Measurements from ENCODE around the gene SAMM50. TPM values are rescaled to one million over a fixed set of nuclear protein-coding genes. Genes with fewer than 3 reads are reported as not detected.
"Not testable (repeated sequence)": the region's sequence is repeated elsewhere in the genome, so short reads cannot be mapped to it uniquely, and the experiment has no call there.

The SAMM50 gene
- total RNA-seq, 1 donor: 12.9 TPM

DNA sequence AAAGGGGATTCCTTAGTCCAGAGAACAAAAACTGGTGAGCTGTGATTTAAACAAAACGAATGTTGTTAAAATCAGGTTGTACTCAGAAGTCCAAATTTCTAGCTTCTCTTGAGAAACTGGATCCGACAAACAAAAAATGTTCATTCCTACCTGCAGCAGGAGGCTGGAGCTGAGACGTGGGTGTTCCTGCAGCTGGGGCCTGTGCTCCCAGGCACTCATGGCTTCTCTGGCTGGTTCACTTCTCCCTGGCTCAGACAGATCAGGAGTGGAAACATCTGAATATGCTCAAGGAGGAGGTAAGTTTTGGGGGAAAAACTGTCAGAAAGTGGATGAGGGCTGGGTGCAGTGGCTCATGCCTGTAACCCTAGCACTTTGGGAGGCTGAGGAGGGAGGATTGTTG is 44.1 kb downstream of the SAMM50 start:
- no peaks in the 10 kb centered on the region for H3K27me3 ChIP-seq (ENCODE audit: insufficient read depth, low read length)
- no peak overlapping the region for H3K4me3 ChIP-seq (ENCODE audit: low read length)
- H3K9me3 ChIP-seq (ENCODE audit: low read depth, low read length): no peaks in the 10 kb centered on the region
- H3K4me1 ChIP-seq (ENCODE audit: insufficient read depth, low read length): peaks cover 22% of the 10 kb centered on the region

DNA sequence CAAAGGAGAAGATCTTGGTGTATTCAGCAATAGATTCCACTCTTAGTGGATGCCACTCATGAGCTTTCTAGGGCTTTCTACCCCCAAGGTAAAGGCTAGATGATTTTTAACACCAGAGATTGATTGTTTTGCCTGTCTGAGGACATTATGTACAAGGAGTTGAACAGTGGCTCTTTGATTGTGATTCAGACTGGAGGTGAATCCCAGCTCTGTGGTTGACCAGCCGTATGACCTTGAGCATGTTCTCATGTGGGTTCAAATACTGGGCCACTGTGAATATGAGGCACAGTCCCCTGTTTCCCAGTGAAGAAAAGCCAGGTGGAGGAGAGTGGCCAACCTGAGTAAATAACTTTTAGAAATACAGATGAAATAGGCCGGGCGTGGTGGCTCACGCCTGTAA is 44.9 kb downstream of the SAMM50 start:
- Histone ChIP-seq H3K4me1 (ENCODE audit: insufficient read depth, low read length) (peaks cover 20% of the 10 kb centered on the region), H3K9me3 (ENCODE audit: low read depth, low read length) (no peaks in the 10 kb centered on the region), H3K27me3 (ENCODE audit: insufficient read depth, low read length) (no peaks in the 10 kb centered on the region), H3K4me3 (ENCODE audit: low read length) (no peak overlapping the region)

DNA sequence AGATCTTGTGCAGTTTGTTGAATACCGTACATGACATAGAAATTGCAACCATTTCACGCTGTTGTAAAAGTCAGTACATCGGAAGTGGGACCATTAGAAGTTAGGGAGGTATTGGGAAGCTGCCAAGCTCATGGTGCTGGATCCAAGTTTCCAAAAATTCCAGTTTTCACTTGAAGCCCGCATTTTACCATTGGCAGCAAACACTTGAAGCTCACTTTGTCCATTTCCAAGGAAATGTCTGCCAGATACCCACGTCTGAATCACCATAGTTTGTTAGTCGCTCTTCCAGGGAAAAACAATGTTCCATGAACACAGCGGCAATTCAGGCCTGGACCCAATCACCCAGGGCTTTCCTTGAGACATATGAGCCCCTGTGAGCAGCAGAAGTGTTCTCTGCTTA is 46.3 kb downstream of the SAMM50 start:
- H3K4me1 ChIP-seq (ENCODE audit: insufficient read depth, low read length): peaks cover 12% of the 10 kb centered on the region
- H3K27me3 ChIP-seq (ENCODE audit: insufficient read depth, low read length): no peaks in the 10 kb centered on the region
- no peaks in the 10 kb centered on the region for H3K9me3 ChIP-seq (ENCODE audit: low read depth, low read length)
- no peak overlapping the region for H3K4me3 ChIP-seq (ENCODE audit: low read length)

DNA sequence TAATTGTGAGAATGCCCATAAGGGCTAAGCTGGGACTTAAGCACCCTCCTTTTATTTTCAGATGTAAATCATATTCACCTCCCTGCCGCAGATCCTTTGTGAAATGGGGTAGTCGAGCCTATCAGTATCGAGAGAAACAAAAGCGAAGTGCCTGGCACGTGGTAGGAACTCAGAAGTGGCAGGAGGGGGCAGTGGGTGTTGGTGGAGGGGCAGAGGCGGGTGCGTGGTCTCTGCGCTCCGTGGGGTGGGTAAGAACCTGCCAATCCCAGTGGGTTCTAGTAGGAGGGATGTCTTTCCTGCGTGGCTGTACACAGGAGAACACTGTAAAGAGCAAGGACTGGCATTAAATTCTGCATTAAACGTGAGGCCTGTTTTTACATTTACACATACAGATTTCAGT is 47.1 kb downstream of the SAMM50 start:
- Histone ChIP-seq H3K4me3 (ENCODE audit: low read length) (no peak overlapping the region), H3K27me3 (ENCODE audit: insufficient read depth, low read length) (no peaks in the 10 kb centered on the region)

DNA sequence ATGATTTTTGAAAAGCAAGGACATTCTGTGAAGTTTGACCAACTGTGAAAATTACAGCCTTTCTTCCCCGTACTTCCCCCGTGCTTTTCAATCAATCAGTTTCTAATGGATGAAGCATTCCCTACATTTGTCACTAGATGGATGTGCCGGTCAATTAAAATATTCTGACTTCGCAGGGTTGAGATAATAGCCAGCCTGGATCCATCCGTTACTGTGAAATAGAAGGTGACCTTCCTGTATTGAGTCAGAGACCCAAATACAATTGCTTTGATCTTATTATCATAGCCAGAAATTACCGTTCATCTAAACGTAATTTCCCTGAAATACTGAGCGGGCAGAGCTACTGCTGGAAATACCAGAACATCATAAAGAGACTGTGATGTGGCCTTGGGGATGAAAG is 47.8 kb downstream of the SAMM50 start:
- Histone ChIP-seq H3K9me3 (ENCODE audit: low read depth, low read length) (no peaks in the 10 kb centered on the region), H3K27me3 (ENCODE audit: insufficient read depth, low read length) (no peaks in the 10 kb centered on the region), H3K4me3 (ENCODE audit: low read length) (no peak overlapping the region), H3K4me1 (ENCODE audit: insufficient read depth, low read length) (peaks cover 6% of the 10 kb centered on the region)

More for the DNA sequence above, 47.1 kb downstream of the SAMM50 start:
- Histone ChIP-seq H3K9me3 (ENCODE audit: low read depth, low read length) (no peaks in the 10 kb centered on the region), H3K4me1 (ENCODE audit: insufficient read depth, low read length) (peaks cover 6% of the 10 kb centered on the region)

DNA sequence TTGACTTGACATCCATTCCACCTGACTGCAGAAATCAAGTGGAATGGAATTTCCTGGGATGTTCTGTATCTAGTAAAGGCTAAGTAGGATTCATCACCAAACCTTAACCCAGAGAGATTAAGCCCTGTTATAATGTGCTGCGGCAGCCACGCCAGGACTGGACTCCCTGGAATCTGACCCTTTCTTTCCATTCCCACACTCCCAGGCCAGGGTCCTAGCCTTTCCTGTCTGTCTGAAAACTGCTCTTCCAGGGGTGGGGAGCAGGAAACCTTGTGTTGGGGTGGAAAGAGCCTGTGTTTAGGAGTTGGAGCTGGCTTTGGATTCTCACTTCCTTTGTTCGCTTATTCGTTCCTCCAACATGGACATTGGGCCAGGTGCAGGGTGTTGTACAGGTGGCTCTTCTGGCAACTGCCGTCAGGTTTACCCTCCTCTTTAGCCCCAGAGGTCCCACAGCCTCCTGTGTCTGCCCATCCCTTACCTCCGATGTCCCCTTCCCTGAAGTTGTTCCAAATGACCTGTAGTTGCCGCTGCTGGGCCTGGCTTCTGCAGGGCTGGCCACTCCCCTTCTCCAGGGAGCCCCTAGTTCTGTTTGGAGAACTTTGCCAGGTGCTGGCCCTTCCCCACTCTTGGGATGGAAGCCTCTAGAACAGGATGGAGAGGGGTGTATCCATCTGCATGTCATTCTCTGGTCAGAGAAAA is 48.3 kb downstream of the SAMM50 start:
- peaks cover 6% of the 10 kb centered on the region for H3K4me1 ChIP-seq (ENCODE audit: insufficient read depth, low read length)
- H3K27me3 ChIP-seq (ENCODE audit: insufficient read depth, low read length): no peaks in the 10 kb centered on the region
- H3K9me3 ChIP-seq (ENCODE audit: low read depth, low read length): no peaks in the 10 kb centered on the region
- no peak overlapping the region for H3K4me3 ChIP-seq (ENCODE audit: low read length)

DNA sequence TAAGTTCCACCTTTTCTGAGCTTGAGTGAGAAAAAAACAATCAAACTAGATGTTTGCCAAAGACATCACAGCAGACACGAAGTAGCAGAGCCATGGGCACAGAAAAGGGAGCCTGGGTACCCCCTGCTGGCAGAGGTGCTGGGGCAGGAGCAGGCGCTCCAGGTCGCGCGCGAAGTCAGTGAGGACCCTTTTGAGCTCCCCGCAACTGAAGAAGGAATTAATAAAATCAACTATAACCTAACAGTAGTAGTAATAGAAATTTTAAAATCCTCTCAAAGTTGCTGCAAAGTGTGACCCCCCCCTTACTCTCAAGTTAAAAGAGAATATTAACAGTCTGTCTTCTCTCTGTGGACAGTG is 48.8 kb downstream of the SAMM50 start:
- Histone ChIP-seq H3K4me1 (ENCODE audit: insufficient read depth, low read length) (peaks cover 6% of the 10 kb centered on the region), H3K27me3 (ENCODE audit: insufficient read depth, low read length) (no peaks in the 10 kb centered on the region), H3K4me3 (ENCODE audit: low read length) (no peak overlapping the region), H3K9me3 (ENCODE audit: low read depth, low read length) (no peaks in the 10 kb centered on the region)

DNA sequence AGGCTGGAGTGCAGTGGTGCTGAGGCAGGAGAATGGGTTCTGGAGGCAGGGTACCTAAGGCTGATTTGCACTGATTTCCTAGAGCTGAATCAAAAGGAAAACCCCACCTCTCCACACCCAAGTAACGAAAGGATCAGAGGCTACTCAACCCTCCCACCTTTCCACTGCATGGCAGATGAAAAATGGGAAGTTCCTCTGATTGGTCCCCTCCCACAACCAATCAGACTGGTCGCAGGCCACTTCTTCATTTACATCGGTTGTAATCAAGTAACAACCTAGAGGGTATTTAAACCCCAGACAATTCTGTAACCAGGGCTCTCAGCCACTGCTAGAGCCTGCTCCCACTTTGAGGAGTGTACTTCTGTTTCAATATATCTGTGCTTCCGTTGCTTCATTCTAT is 50.3 kb downstream of the SAMM50 start:
- Histone ChIP-seq H3K9me3 (ENCODE audit: low read depth, low read length) (no peaks in the 10 kb centered on the region), H3K4me3 (ENCODE audit: low read length) (no peak overlapping the region), H3K27me3 (ENCODE audit: insufficient read depth, low read length) (no peaks in the 10 kb centered on the region), H3K4me1 (ENCODE audit: insufficient read depth, low read length) (peaks cover 6% of the 10 kb centered on the region)

DNA sequence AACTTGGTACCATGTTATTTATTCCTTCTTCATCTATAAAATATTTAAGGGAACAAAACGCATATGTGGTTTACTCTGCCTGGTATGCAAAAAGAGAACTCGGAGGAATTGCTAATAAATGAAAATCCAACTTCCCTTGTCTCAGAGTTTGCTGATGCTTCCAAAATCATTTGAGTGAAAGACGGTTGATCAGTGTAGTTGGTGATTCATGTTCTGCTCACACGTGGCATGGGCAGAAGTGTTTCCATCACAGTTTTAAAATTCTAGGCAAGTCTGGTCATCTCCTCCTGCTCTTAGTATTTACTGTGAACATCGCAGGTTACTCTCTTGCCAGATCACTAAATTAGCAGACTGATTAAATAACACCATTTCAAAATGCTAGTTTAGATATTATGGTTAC is 56.9 kb downstream of the SAMM50 start:
- H3K9me3 ChIP-seq (ENCODE audit: low read depth, low read length): no peaks in the 10 kb centered on the region
- H3K4me3 ChIP-seq (ENCODE audit: low read length): no peak overlapping the region
- H3K27me3 ChIP-seq (ENCODE audit: insufficient read depth, low read length): no peaks in the 10 kb centered on the region
- no peaks in the 10 kb centered on the region for H3K4me1 ChIP-seq (ENCODE audit: insufficient read depth, low read length)

DNA sequence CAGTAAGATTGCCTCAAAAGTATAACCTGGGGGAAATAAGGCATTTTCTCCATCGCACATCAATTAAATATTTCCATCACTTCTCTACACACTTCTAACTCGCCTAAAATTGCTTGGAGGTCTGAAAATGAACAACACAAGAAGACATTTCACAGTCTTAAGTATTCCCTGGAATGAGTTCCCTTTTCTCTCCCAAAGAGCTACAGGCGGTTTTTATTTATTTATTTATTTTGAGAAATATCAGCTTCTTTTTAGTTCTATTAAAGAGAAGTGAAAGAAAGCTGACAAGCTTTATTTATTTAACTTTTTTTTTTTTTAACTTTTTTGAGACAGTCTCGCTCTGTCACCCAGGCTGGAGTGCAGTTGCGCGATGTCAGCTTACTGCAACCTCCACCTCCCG is 57.3 kb downstream of the SAMM50 start:
- no peaks in the 10 kb centered on the region for H3K27me3 ChIP-seq (ENCODE audit: insufficient read depth, low read length)
- no peaks in the 10 kb centered on the region for H3K4me1 ChIP-seq (ENCODE audit: insufficient read depth, low read length)
- H3K9me3 ChIP-seq (ENCODE audit: low read depth, low read length): no peaks in the 10 kb centered on the region
- H3K4me3 ChIP-seq (ENCODE audit: low read length): no peak overlapping the region

DNA sequence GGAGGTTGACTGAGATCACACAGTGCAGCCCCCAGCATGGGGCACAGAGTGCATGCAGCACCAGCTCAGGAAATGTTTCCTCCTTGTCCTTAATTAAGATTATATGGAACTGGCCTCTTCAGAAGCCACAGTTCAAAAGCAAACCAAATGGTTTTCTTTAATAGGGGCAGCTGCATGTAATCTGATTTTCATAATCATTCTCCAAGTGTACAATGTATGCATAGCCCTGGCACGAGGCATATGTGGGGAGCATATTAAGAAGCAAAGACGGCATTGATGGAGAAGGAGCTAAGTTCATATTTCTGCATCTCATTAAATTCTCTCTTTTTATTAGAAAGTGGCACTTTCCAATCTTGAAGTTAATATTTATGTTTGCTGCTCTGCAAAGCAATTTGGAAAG is 59.0 kb downstream of the SAMM50 start:
- H3K9me3 ChIP-seq (ENCODE audit: low read depth, low read length): no peaks in the 10 kb centered on the region
- H3K4me1 ChIP-seq (ENCODE audit: insufficient read depth, low read length): no peaks in the 10 kb centered on the region
- H3K27me3 ChIP-seq (ENCODE audit: insufficient read depth, low read length): no peaks in the 10 kb centered on the region
- no peak overlapping the region for H3K4me3 ChIP-seq (ENCODE audit: low read length)

DNA sequence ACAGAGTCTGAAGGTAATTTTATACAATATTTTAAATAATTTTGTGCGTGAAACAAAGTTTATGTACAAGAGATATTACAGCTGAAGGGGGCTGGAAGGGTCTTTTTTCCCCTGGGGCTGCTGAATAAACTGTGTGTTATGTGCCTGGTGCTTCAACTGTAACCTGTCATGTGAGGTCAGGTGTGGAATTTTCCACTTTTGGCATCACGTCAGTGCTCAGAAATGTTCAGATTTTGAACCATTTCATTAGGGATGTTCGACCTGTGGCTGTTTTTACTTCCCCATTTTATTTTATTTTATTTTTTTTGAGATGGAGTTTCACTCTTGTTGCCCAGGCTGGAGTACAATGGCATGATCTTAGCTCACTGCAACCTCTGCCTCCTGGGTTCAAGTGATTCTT is 61.3 kb downstream of the SAMM50 start:
- H3K9me3 ChIP-seq (ENCODE audit: low read depth, low read length); H3K27me3 ChIP-seq (ENCODE audit: insufficient read depth, low read length); H3K4me1 ChIP-seq (ENCODE audit: insufficient read depth, low read length); H3K4me3 ChIP-seq (ENCODE audit: low read length): not testable (repeated sequence)

DNA sequence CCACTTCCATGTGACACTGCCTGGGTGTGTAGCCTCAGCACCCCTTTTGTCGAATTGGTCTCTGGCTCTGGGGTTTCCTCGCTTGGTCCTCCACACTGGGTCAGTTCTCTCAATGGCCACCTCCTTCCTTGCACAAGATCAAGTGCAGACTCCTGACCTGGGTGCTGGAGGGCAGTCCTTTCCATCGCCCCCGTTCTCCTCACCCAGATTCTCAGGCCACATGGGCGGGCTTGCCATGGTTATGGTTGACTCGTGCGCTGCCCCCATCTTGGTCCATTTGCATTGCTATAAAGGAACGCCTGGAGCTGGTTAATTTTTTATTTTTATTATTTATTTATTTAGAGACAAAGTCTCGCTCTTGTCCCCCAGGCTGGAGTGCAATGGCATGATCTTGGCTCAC is 63.4 kb downstream of the SAMM50 start:
- Histone ChIP-seq H3K4me3 (ENCODE audit: low read length) (no peak overlapping the region), H3K4me1 (ENCODE audit: insufficient read depth, low read length) (peaks cover 2% of the 10 kb centered on the region), H3K9me3 (ENCODE audit: low read depth, low read length) (no peaks in the 10 kb centered on the region), H3K27me3 (ENCODE audit: insufficient read depth, low read length) (no peaks in the 10 kb centered on the region)

DNA sequence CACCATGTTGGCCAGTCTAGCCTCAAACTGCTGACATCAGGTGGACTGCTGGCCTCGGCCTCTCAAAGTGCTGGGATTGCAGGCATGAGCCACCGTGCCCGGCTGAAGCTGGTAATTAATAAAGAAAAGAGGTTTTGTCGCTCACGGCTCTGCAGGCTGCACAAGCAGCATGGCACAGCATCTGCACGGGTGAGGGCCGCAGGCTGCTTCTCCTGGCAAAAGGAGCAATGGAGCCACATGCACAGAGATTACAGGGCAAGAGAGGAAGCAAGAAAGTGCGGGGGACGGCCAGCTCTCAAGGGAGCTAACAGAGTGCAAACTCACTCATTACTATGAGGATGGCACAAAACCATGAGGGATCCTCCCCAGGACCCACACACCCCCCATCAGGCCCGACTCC is 64.2 kb downstream of the SAMM50 start:
- Histone ChIP-seq H3K9me3 (ENCODE audit: low read depth, low read length) (no peaks in the 10 kb centered on the region), H3K4me1 (ENCODE audit: insufficient read depth, low read length) (peaks cover 6% of the 10 kb centered on the region), H3K27me3 (ENCODE audit: insufficient read depth, low read length) (no peaks in the 10 kb centered on the region), H3K4me3 (ENCODE audit: low read length) (no peak overlapping the region)

DNA sequence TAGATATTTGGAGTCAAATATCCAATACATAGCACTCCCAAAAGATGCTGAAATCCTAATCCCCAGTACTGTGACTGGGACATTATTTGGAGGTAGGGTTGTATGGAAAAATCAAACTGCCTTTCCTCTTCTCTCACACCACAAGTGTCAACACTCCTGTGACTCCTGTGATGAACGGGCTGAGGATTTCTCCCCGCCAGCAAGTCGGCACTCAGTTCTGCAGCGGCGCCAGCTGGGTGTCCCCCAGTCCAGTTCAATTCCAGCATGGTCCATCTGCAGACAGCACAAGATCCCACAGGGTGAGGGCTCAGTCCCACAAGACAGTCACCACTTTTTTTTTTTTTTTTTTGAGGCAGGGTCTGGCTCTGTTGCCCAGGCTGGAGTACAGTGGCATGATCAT is 64.6 kb downstream of the SAMM50 start:
- no peaks in the 10 kb centered on the region for H3K27me3 ChIP-seq (ENCODE audit: insufficient read depth, low read length)
- H3K9me3 ChIP-seq (ENCODE audit: low read depth, low read length): no peaks in the 10 kb centered on the region
- no peak overlapping the region for H3K4me3 ChIP-seq (ENCODE audit: low read length)
- peaks cover 9% of the 10 kb centered on the region for H3K4me1 ChIP-seq (ENCODE audit: insufficient read depth, low read length)

DNA sequence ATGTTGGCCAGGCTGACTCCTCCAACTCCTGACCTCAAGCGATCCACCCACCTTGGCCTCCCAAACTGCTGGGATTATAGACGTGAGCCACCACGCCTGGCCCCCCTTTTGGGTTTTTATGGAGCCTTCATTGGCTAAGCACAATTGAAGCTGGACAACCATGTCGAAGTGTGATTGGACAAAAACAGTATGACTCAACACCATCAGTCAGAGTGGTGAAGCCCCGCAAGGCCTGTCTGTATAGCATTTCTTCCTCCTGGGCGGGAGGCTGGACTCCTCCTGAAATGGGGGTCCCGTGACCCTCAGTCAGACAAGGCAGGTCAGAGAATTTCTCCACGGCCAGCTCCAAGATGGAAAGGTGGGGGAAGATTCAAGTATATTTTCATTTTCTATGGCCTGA is 65.7 kb downstream of the SAMM50 start:
- no peaks in the 10 kb centered on the region for H3K27me3 ChIP-seq (ENCODE audit: insufficient read depth, low read length)
- peaks cover 20% of the 10 kb centered on the region for H3K4me1 ChIP-seq (ENCODE audit: insufficient read depth, low read length)
- no peak overlapping the region for H3K4me3 ChIP-seq (ENCODE audit: low read length)
- no peaks in the 10 kb centered on the region for H3K9me3 ChIP-seq (ENCODE audit: low read depth, low read length)

Measured in mononuclear cell (primary cell).